ENCODE results near the gene LGSN.
"Not testable (repeated sequence)": the region's sequence is repeated elsewhere in the genome, so short reads cannot be mapped to it uniquely, and the experiment has no call there.

Gene LGSN

DNA sequence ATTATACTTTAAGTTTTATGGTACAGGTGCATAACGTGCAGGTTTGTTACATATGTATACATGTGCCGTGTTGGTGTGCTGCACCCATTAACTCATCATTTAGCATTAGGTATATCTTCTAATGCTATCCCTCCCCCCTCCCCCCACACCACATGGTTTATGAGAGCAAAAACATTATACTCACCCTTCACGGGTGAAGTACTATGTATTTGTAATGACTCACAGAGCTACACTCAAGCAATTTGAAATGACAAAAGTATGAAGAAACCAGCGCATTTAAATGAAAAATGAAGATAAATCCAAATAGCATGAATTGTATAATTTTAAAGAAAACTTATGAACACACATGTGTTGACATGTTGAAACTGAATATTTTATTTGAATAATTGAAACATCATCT is 93.8 kb downstream of the LGSN start:
- not testable (repeated sequence) for H3K36me3 ChIP-seq (ENCODE audit: control insufficient read depth, insufficient read depth, low read length); H3K4me1 ChIP-seq (ENCODE audit: control insufficient read depth, insufficient read depth, low read length); H3K9me3 ChIP-seq (ENCODE audit: control insufficient read depth, low read length); H3K27me3 ChIP-seq (ENCODE audit: control insufficient read depth, insufficient read depth, low read length); H3K4me3 ChIP-seq (ENCODE audit: low read length); H3K9ac ChIP-seq (ENCODE audit: low read length)

All from mucosa of stomach (tissue), 1 donor.